ENCODE data around the gene NUP37. TPM values are rescaled to one million over a fixed set of nuclear protein-coding genes. Genes with fewer than 3 reads are reported as not detected.
"Not testable (repeated sequence)": the region's sequence is repeated elsewhere in the genome, so short reads cannot be mapped to it uniquely, and the experiment has no call there.

The NUP37 gene
- total RNA-seq, 1 donor from 2014 or later, result 8.0 TPM

DNA sequence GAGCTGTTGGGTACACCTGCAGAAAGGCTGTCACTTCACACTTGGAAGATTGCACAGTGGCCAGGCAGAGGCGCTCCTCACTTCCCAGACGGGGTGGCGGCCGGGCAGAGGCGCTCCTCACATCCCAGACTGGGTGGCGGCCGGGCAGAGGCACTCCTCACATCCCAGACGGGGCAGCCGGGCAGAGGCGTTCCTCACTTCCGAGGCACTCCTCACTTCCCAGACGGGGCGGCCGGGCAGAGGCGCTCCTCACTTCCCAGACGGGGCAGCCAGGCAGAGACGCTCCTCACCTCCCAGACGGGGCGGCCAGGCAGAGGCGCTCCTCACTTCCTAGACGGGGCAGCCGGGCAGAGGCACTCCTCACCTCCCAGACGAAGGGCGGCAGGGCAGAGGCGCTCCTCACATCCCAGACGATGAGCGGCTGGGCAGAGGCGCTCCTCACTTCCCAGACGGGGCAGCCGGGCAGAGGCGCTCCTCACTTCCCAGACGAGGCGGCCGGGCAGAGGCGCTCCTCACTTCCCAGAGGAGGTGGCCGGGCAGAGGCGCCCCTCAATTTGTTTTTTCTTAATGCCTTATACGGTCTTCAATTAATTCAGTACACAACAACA lies 30.6 kb downstream of the NUP37 start:
- DNase-seq, result not testable (repeated sequence)

DNA sequence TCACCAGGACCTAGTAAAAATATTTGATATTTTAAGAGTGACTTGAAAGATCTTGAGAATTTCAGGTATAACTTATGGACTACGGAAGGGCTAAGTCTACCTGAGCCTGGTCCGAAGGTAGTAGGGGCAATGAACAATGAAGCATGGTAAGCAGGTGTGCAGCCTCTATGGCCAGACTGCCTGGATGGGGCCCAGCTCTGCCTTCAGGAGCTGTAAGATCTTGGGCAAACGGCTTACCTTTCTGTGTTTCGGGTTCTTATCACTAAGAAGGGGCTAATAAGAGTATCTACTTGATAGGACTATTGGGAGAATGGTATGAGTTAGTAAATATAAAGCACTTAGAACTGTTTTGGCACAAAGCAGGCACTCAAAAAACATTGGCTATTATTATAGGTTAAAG lies 39.1 kb downstream of the NUP37 start:
- DNase-seq, result no peak

DNA sequence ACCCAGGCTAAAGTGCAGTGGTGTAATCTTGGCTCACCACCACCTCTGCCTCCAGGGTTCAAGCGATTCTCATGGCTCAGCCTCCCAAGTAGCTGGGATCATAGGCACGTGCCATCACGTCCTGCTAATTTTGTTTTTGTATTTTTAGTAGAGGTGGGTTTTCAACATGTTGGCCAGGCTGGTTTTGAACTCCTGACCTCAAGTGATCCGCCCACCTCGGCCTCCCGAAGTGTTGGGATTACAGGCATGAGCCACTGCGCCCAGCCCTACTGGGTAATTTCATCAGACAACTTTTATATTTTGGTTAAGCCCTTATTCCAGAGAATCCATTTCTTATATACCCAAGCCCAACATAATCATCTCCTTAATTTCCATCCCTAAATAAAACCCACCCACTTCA lies 47.8 kb downstream of the NUP37 start:
- not testable (repeated sequence) for DNase-seq

DNA sequence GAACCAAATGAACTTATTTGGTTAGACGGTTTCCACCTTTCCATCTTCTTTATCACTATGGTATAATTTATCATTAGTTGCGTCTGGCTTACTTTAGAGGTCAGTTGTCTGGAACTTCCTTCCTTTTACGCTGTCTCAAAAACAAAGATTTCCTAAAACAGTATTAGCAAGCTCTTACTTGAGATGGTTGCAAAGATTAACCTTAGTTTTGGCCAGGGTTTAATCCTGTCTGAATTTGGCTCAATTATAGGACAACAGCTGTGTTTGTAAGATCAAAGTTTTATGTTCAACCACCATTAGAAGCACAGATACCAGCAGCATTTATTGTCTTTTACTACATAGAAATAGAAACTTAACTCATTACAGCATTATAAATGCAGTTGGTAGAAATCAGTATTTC lies 50.2 kb downstream of the NUP37 start:
- DNase-seq, result no peak

DNA sequence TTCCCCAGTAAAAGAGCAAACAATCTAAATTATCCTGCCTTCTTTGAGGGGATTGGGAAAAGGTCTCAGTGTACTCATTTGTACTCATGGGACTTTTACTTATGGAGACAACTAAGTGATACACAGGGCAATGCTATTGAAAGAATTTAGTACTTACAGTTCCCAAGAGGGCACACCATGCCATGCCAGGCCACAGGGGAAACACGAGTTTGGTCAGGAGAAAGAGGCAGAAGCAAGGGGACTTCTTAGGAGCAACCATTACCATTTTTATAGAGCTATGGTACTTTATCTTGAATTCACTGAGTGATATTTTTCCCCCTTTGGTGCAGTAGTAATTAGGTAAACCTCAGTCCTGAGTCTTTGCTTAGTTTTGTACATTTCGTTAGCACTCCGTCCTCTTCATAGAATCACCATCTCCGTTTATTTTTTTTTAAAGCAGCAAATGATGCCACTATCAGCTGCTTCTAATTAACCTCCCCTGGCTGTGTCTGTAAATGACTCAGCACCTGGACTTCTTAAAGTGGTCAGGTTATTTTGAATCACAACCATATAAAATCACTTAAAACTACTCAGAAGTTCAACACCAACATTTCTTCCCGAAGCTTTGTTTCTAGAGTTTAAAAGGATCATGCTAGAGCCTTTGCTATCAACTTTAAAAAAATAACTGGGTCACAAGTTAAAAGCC lies 52.2 kb downstream of the NUP37 start:
- DNase-seq, result no peak

DNA sequence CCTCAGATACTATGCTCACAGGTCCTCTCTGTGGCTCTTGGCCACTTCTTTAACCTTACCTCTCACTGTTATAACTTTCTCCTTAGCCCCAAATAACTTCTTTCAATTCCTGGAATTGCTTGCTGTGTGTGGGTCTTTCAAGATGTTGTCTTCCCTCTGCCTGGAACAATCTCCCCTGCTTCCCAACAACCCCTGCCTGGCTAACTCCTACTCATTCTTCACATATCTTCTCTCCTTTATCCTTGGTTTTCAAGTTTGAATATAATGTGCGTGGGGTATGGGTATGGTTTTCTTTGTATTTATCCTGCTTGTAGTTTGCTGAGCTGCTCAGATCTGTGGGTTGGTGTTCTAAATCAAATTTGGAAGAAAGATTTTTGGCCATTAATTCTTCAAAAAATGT lies 55.4 kb downstream of the NUP37 start:
- no peak for DNase-seq

DNA sequence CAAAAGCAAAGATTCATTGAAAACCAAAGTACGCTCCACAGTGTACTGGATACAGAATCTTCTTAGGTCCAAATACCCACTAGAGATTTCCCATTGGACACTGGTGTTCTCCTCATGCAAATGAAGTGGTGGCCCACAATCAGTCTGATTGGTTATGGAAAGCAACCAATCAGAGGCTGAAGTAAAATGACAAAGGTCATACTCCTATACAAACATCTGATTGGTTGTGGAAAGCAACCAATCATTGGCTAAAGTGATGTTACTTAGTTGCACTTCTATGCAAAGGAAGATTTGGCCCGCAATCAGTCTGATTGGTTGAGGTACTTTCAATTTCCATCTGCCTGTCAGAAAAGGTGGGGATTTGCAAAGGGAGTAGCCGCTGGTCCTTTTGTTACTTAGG lies 56.8 kb downstream of the NUP37 start:
- no peak for DNase-seq

DNA sequence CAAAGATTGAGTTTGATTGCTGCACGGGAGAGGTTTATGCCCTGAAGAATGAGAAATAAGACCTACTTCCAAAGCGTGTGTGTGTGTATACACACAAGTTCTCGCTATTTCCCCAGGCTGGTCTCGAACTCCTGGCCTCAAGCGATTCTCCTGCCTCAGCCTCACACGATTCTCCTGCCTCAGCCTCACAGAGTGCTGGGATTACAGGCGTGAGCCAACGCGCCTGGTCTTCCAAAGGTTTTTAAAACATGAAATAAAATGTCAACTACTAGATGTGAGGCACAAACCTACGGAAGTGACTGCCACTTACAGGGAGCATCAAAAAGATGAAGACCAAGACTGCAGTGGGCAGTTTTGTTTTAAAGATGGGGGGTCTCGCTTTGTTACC lies 57.5 kb downstream of the NUP37 start:
- no peak for DNase-seq

DNA sequence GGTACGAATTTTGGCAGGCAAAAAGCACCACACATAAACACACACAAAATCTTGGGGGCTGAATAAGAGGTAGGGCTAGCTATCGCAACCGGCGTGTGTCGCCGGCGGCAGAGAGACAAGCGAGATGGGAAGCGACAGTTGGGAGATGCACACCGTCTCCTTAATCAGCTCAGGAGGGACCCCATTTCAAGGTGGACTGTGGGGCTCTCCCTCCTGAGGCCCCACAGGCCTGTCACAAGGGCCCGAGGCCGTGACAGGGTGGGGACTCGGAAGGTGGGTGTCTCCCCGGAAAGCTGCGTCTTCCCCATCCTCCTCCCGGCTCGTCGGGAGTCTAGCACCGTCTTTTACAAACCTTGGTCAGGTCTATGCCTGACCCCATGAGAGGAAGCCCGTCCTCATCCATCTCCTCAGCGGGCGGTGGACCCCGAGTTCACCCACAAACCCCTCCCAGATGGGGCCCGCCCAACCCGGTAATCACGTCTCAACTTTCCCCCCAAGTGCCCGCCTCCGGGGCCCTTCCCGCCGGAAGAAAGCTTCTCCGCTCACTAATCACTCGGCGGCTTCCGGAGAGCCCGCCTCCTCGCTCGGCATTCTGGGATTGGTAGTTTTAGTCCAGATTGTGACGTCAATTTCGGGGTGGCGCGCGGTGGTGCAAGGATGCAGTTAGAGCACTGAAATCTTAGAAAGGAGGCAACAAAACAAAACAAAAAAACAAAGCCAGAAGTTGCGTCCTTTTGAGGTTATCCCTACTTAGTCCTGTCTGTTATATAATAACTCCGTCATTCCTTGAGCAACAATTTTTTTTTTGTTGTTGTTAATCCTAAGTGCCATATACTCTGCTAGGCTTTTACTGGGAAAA lies 58.1 kb downstream of the NUP37 start, which contains the start of gene WASHC3:
TSS of gene WASHC3 (minus strand) at position 432 of the 859 bp plus-strand sequence. CDS start at position 403, 29 bp downstream.
- DNase-seq, result peak; percentile 96

DNA sequence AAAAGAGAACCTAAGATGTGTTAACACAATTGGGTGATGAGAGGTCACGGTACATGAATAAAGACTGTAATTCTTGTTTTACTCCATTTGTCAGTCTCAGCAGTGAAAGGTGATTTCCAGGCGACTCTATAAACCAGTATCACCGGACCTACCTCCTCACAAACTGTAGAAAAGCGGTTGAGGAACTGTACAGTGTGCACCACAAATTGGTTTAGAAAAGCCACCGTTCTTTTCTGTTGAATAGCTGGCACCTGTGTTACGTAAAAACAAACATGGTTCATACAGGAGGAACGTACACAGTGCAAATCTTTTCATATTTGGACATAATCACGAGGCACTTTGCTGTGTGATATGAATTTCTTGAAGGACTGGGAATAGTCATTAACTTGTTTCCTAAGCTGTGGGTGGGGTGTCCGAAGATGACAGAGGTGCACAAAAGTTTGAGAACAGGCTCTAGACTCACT lies 58.8 kb downstream of the NUP37 start:
- DNase-seq, result no peak

DNA sequence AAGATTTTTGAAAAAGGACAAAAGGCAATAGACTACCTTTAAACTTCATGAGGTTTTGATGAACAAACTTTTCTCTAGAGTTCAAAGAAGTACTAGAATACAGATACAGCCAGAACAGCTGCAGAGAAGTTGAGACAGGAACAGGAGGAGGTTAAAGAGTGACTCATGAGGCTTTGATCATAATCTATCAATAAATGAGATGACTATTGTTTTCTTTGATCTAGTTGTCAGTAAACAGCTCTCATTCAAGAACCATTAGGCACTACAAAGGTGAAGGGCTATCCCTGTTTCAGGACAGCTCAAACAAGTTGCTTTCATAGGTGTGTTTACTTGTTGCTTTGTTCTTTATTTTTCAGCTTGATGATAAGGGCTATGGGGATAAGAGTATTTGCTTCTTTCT lies 60.6 kb downstream of the NUP37 start:
- DNase-seq, result no peak

DNA sequence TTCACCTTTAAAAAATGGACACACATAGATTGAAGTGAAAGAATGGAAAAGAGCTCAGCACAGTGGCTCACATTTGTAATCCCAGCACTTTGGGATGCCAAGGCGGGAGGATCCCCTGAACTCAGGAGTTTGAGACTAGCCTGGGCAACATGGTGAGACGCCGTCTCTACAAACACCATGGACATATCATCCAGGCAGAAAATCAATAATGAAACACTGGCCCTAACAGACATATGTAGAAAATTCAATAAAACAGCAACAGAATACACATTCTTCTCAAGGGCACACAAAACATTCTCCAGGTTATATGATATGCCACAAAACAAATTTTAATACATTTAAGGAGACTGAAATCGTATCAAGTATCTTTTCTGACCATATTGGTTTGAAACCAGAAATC lies 65.6 kb downstream of the NUP37 start:
- no peak for DNase-seq

DNA sequence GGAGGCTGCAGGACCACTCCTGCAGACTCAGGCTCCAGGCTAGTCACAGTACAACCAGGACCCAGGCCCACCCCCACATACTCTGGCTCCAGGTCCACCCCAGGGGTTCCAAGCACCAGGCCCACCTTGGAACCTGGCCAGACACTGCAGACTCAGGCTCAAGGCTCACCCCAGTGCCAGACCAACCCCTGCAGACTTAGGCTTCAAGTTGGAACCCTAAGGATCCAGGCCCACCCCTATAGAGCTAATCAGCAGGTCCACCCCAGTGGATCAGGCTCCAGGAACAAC lies 66.9 kb downstream of the NUP37 start:
- DNase-seq, result no peak

DNA sequence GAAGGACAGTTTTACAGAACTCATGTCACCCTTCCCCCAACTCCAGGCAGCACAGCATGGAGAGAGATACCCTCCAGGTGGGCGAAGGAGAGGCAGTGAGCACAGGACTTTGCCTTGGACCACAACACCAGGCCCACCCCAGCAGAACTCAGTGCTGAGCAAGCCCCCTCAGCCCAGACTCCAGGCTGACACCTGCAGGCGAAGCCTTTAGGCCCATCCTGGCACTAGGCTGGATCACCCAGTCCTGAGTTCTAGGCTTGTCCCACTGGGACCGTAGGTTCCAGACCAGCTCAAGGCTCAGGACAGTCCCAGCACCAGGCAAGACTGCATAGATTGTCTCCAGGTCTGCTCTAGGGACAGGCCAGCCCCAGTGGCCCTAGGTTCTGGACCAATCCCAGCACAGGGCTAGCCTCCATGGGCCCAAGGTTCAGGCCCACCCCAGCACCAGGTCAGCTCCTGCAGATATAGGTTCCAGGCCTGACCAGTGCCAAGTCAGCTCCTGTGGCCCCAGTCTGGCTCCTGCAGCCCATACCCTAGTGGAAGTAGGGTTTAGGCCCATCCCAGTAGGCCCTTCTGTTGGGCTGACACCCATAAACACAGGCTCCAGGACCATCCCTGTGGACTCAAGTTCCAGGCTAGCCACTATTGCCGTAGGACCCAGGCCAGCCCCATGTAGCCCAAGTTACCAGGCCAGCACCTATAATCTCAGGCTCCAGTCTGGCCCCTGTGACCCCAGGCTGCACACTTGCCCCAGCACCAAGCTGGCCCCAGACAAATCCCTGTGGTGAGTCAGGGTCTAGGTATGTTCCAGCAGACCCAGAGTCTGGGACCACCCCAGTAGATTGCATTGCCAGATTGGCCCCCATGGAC lies 67.5 kb downstream of the NUP37 start:
- no peak for DNase-seq

DNA sequence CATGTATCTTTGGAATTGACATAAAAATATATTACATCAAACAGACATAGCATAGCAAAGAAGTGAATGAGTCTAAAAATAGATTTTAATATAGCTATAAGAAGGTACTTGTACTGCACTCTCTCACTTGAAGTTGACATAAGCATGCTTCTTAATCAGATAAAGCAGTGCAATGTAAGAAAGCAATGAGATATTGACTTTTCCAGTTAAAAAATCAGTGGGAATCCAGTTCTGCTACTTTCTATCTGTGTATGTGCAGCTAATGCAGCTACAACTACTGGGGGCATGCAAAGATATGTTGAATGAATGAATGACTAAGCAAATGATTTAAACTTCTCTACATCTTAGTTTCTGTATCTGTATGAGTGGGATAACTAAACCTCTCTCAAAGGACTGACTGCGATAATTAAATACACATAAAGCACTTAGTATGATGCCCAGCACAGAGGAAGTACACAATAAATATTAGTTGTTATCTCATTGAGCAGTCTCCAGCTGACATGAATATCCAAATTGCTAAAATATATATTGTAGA lies 68.4 kb downstream of the NUP37 start:
- no peak for DNase-seq

DNA sequence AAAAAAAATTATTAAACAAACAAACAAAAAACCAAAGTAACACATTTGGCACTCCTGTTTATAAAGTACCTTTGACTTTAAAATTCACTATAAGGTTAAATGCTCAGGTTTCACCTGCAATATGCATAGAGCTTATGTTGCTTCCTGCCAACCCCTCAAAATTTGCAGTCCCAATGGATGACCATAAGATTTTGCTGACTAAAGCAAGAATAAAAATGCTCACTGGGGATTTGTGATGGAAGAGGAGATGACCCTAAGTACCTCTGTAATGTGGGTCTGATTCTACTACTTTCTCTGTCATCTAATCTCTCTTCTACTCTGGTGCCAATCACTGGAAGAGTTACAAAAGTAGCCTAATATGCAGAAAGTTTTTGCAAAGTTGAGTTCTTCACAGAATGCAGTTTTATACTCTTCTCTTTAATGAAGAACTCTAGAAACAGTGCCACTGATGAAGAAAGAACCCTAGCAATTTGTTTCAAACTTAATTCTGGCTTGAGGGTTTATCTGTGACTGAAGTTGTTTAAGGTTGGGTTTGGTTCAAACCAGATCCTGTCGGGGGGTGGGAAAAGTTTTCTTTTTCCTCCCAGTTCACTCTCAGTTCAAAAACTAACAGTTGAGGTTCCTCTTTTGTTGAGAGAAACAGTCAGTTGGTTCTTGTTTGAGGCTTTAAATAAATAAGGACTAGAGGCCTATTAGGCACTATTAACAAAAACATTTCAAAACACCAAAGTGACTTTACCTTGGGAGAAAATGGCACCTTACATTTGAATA lies 69.1 kb downstream of the NUP37 start:
- DNase-seq, result no peak

DNA sequence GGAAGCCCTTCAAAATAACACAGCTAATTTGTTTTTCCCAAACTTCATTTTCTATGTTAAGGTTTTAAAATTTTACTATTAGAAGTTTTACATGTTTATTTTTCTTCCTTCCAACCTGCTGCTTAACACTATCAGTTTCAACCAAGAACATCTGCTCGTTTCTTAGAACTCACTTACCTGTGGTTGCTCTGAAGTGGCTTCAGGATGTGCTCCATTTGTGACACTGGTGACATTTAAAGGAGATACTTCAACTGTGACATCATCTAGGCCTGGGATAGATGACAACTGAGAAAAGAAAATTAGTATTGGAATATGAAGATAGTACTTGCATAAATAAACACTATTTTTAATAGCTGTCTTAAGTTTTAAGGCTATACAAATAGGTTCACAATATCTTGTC lies 76.0 kb downstream of the NUP37 start:
- DNase-seq, result no peak

DNA sequence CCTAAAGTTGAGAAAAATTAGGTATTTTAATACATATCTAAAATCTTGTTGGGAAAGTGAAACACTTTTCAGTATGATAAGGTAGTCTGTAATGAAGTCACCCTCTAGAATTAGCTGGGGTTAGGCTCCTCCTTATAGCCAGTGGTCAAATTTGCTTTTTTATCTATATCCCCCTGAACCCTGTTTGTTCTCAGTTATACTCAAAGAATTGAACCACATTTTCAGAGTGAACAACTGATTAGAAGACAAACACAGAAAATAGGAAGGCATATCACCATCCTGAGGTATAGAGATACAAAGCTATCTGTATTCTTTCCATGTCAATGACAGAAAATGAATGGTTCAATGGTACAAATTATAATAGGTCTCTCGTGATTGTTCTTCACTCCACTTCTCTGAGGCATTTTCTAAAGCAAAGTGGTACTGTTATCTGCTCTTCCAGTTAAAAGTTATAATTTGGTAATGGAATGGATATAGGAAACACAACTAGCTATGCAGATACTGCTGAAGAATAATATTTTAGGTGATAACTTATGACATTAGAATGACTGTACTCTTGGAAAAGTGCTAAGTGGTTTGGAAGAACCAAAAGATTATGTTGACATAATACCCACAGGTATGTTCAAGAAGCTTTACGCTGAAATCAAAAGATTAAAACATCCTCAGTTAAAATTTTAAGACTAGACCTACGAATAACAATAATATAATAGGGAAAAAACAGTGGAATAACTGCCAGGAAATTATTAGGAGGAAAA lies 85.7 kb downstream of the NUP37 start:
- DNase-seq, result no peak

DNA sequence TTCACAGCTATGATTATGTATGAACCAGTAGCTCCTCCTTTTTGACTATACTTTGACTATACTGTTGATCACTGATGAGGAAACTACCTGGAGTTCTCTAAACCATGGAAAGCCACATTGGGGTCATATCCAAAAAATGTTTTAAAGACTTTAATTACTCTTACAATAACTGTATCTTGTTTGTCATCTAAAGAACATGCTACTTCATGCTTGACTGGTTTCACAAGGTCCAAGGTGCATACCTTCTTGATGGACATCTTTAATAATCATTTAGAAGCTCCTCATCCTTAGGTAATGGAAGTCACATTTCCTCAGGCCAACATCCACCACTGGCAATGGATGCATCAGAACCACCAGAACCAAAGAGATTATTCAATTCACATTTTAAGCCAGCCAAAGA lies 88.1 kb downstream of the NUP37 start:
- no peak for DNase-seq

DNA sequence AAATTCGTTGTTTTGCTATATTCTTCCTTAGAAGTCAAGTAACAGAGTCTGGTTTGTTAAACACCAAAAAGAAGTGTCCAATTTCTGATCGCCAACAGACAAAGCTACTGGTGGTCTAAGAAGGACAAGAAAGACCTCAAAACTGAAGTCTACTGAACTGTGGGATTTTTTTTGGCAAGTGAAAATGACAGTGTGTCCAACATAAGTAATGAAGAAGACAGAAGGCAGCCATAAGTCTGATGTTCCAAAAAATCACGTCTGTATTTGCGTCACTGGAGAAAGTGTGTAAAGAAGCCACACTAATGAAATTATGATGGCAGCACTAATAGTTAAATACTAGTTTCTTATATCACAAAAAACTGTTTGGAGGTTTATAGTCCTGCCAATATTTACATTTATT lies 90.8 kb downstream of the NUP37 start:
- no peak for DNase-seq

DNA sequence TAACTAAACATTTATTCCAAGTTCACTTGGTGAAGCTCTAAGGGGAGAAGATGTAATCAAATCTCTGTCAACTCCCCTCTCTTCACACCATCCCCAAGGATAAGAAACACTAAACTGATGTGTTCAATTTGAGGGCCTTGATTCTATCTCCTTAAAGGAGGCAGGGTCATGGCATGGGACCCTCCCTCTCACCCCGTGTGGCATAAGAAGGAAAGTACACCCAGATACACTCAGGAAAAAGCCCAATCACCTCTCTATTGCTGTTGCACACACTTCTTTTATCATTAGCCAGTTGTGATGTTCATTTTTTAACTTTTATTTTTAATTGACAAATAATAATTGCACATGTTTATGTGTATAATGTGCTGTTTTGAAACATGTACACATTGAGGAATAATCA lies 93.2 kb downstream of the NUP37 start:
- DNase-seq, result no peak

All from occipital lobe (tissue), 2 donors.